ENCODE data around the gene PHC1.
"Not testable (repeated sequence)": the region's sequence is repeated elsewhere in the genome, so short reads cannot be mapped to it uniquely, and the experiment has no call there.

The PHC1 gene

GRCh38 chr12:8914033-8914715, at the start of gene PHC1:
Gene PHC1, plus strand, starts transcription at chr12:8914509. Its CDS starts 3,169 bp downstream, at chr12:8917678.
- peak; percentile 63 for DNase-seq (ENCODE audit: low spot score)

GRCh38 chr12:8866429-8866828, 47.9 kb upstream of the PHC1 start:
- no peak for DNase-seq (ENCODE audit: low spot score)

GRCh38 chr12:8867009-8867408, 47.3 kb upstream of the PHC1 start:
- DNase-seq (ENCODE audit: low spot score), result no peak

- DNase-seq (ENCODE audit: low spot score), result no peak
Measured at GRCh38 chr12:8867786-8868185, 46.5 kb upstream of the PHC1 start.

GRCh38 chr12:8870586-8870985, 43.7 kb upstream of the PHC1 start:
- DNase-seq (ENCODE audit: low spot score), result no peak

GRCh38 chr12:8871068-8871467, 43.2 kb upstream of the PHC1 start:
- no peak for DNase-seq (ENCODE audit: low spot score)

- no peak for DNase-seq (ENCODE audit: low spot score)
Measured at GRCh38 chr12:8876887-8877286, 37.4 kb upstream of the PHC1 start.

- DNase-seq (ENCODE audit: low spot score), result no peak
Measured at GRCh38 chr12:8886502-8887284, 27.6 kb upstream of the PHC1 start.

- no peak for DNase-seq (ENCODE audit: low spot score)
Measured at GRCh38 chr12:8887285-8887715, 27.0 kb upstream of the PHC1 start.

- peak; percentile 56 for DNase-seq (ENCODE audit: low spot score)
Measured at GRCh38 chr12:8890313-8891085, 23.8 kb upstream of the PHC1 start.

GRCh38 chr12:8891976-8892375, 22.3 kb upstream of the PHC1 start:
- no peak for DNase-seq (ENCODE audit: low spot score)

GRCh38 chr12:8894378-8894777, 19.9 kb upstream of the PHC1 start:
- peak; percentile 38 for DNase-seq (ENCODE audit: low spot score)

- no peak for DNase-seq (ENCODE audit: low spot score)
Measured at GRCh38 chr12:8894986-8895385, 19.3 kb upstream of the PHC1 start.

GRCh38 chr12:8897081-8897480, 17.2 kb upstream of the PHC1 start:
- no peak for DNase-seq (ENCODE audit: low spot score)

- no peak for DNase-seq (ENCODE audit: low spot score)
Measured at GRCh38 chr12:8899830-8900229, 14.5 kb upstream of the PHC1 start.

- not testable (repeated sequence) for DNase-seq (ENCODE audit: low spot score)
Measured at GRCh38 chr12:8902703-8903102, 11.6 kb upstream of the PHC1 start.

GRCh38 chr12:8903646-8904045, 10.7 kb upstream of the PHC1 start:
- DNase-seq (ENCODE audit: low spot score), result no peak

GRCh38 chr12:8904665-8905064, 9.6 kb upstream of the PHC1 start:
- DNase-seq (ENCODE audit: low spot score), result no peak

- DNase-seq (ENCODE audit: low spot score), result no peak
Measured at GRCh38 chr12:8905546-8905945, 8.8 kb upstream of the PHC1 start.

- DNase-seq (ENCODE audit: low spot score), result no peak
Measured at GRCh38 chr12:8906266-8907180, 7.8 kb upstream of the PHC1 start.

- no peak for DNase-seq (ENCODE audit: low spot score)
Measured at GRCh38 chr12:8907513-8907912, 6.8 kb upstream of the PHC1 start.

- DNase-seq (ENCODE audit: low spot score), result no peak
Measured at GRCh38 chr12:8909752-8910151, 4.6 kb upstream of the PHC1 start.

Measured in COLO829 (cell line).